VCaP (cell line): ENCODE data around the gene GPALPP1.

Experiments used
- H3K27ac ChIP-seq: fragments of 450-650 bp; 2 replicates; pipeline ENCODE4 v1.5.1; 2017
- CTCF ChIP-seq: fragments of 450-650 bp; conservative IDR thresholded peaks from 2 replicates; pipeline ENCODE4 v1.5.1; 2017; ENCODE audit warnings: mild to moderate bottlenecking, moderate library complexity

The GPALPP1 gene

GRCh38 chr13:45068036-45069001 is 79.0 kb downstream of the GPALPP1 start:
- no peak overlapping the region for H3K27ac ChIP-seq
- no peak for TF ChIP-seq CTCF

DNA sequence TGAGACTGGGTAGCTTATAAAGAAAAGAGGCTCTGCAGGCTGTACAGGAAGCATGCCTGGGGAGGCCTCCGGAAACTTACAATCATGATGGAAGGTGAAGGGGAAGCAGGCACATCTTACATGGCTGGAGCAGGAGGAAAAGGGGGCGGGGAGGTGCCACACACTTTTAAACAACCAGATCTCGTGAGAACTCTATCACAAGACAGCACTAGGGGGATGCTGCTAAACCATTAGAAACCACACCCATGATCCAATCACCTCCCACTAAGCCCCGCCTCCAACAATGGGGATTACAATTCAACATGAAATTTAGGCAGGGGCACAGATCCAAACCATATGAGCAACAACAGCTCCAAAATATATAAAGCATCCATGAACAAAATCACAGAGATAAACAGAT is 84.5 kb downstream of the GPALPP1 start:
- no peak for TF ChIP-seq CTCF
- no peak overlapping the region for H3K27ac ChIP-seq

DNA sequence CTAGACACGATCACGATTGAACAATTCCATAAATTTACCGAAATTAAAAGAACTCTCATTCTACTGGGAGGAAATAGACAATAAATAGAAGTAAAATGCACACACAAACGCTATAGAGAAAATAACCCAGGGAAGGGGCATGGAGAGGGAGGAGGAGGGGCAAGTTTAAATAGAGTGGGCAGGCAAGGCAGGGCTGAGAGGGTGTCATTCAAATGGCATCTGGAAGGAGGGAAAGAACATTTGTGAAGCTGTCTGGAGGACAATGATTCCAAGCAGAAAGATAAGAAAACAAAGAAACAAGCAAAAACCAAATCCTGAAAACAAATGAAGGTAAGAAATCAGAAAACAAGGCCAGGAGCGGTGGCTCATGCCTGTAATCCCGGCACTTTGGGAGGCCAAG is 85.4 kb downstream of the GPALPP1 start:
- no peak overlapping the region for H3K27ac ChIP-seq
- no peak for TF ChIP-seq CTCF

- TF ChIP-seq CTCF, result no peak
- no peak overlapping the region for H3K27ac ChIP-seq
Measured at GRCh38 chr13:45078003-45078402, 88.7 kb downstream of the GPALPP1 start.
